DND-41 (cell line): ENCODE data around the gene NEUROD4.

Source experiments
- ATAC-seq: fragments of 200-7000 bp; cut with Tn5 transposase; 3 replicates; pipeline ENCODE4 v1.9.1; 2021; ENCODE audit warnings: low read depth; ENCODE audit not compliant: insufficient read depth
- DNase-seq: peaks from one replicate; pipeline ENCODE4 v3.0.0-alpha.2; 2020
- H2AFZ ChIP-seq: 2 replicates; pipeline ENCODE4 v1.6.0; 2012; ENCODE audit warnings: low read depth, low read length
- H3K27ac ChIP-seq: 2 replicates; pipeline ENCODE4 v1.5.1; 2012; ENCODE audit warnings: low read length, inconsistent platforms
- H3K27me3 ChIP-seq: fragments of 200-600 bp; sonication (generic); 2 replicates; pipeline ENCODE4 v1.6.0; 2012; ENCODE audit warnings: low read length, mild to moderate bottlenecking, inconsistent platforms; ENCODE audit not compliant: insufficient read depth, poor library complexity
- H3K36me3 ChIP-seq: 2 replicates; pipeline ENCODE4 v1.5.1; 2012; ENCODE audit warnings: low read length, inconsistent platforms; ENCODE audit not compliant: insufficient read depth
- H3K4me1 ChIP-seq: 2 replicates; pipeline ENCODE4 v1.5.1; 2012; ENCODE audit warnings: mild to moderate bottlenecking, low read length; ENCODE audit not compliant: insufficient read depth
- H3K4me2 ChIP-seq: 2 replicates; pipeline ENCODE4 v1.6.0; 2012; ENCODE audit warnings: mild to moderate bottlenecking, moderate library complexity, low read length, inconsistent platforms; ENCODE audit not compliant: insufficient read depth
- H3K4me3 ChIP-seq, 2 experiments: fragments of 200-600 bp in 1 of 2; shearing (Covaris generic) in 1 of 2; 2 replicates each; pipeline ENCODE4 v1.5.1; 2012 to 2016; ENCODE audit warnings: inconsistent platforms in 2 of 2, low read length in 2 of 2, mild to moderate bottlenecking in 2 of 2, low read depth in 1 of 2, moderate library complexity in 1 of 2
- H3K79me2 ChIP-seq: 2 replicates; pipeline ENCODE4 v1.6.0; 2012; ENCODE audit warnings: low read length, inconsistent platforms; ENCODE audit not compliant: insufficient read depth
- H3K9ac ChIP-seq: 2 replicates; pipeline ENCODE4 v1.6.0; 2012; ENCODE audit warnings: low read depth, mild to moderate bottlenecking, inconsistent platforms, low read length, moderate library complexity
- H3K9me3 ChIP-seq: 2 replicates; pipeline ENCODE4 v1.5.1; 2012; ENCODE audit warnings: low read length, moderate library complexity, mild to moderate bottlenecking, inconsistent platforms; ENCODE audit not compliant: insufficient read depth, severe bottlenecking
- H4K20me1 ChIP-seq: 2 replicates; pipeline ENCODE4 v1.6.0; 2012; ENCODE audit warnings: low read length; ENCODE audit not compliant: insufficient read depth
- EZH2 ChIP-seq: IDR thresholded peaks from 3 replicates; pipeline ENCODE4 v1.6.1; 2012; ENCODE audit warnings: borderline replicate concordance, low read depth, mild to moderate bottlenecking, moderate library complexity, low read length, inconsistent platforms; ENCODE audit not compliant: severe bottlenecking
- TF ChIP-seq, protein P1 (sequence below): IDR thresholded peaks from 2 replicates; pipeline ENCODE4 v1.5.1; 2012; ENCODE audit warnings: borderline replicate concordance, low read length, moderate library complexity, mild to moderate bottlenecking; ENCODE audit not compliant: poor library complexity, severe bottlenecking; ENCODE audit errors: extremely low read depth

NEUROD4 gene

DNA sequence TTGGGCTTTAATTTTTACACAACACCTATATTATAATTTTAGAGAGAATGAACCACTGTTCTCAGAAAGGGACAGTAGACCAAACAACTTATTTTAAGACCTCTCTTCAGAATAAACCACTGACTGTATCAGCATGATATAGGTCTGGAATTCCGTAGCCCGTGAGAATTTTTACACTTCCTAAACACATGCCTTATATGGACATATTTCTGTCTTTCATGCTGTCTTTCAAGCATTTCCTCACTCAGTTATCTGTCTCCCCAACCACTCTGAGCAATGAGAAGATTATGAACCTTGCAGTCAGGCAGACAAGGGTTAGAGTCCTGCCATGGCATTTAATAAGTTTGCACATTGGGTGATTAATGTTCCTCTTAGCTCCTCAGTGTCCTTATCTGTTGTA is 17.4 kb upstream of the NEUROD4 start:
- no peaks in the 10 kb centered on the region for H3K36me3 ChIP-seq
- H3K9me3 ChIP-seq = no peaks in the 10 kb centered on the region
- H3K4me2 ChIP-seq = no peak overlapping the region
- no peak overlapping the region for H3K4me3 ChIP-seq
- H4K20me1 ChIP-seq = no peaks in the 10 kb centered on the region
- H3K79me2 ChIP-seq = no peaks in the 10 kb centered on the region
- DNase-seq = no peak
- ATAC-seq = no peak
- no peak for TF ChIP-seq EZH2
- TF ChIP-seq, protein P1, sequence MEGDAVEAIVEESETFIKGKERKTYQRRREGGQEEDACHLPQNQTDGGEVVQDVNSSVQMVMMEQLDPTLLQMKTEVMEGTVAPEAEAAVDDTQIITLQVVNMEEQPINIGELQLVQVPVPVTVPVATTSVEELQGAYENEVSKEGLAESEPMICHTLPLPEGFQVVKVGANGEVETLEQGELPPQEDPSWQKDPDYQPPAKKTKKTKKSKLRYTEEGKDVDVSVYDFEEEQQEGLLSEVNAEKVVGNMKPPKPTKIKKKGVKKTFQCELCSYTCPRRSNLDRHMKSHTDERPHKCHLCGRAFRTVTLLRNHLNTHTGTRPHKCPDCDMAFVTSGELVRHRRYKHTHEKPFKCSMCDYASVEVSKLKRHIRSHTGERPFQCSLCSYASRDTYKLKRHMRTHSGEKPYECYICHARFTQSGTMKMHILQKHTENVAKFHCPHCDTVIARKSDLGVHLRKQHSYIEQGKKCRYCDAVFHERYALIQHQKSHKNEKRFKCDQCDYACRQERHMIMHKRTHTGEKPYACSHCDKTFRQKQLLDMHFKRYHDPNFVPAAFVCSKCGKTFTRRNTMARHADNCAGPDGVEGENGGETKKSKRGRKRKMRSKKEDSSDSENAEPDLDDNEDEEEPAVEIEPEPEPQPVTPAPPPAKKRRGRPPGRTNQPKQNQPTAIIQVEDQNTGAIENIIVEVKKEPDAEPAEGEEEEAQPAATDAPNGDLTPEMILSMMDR = no peak
- no peaks in the 10 kb centered on the region for H3K27me3 ChIP-seq
- no peak overlapping the region for H3K27ac ChIP-seq
- H3K4me1 ChIP-seq = no peaks in the 10 kb centered on the region
- H3K9ac ChIP-seq = no peak overlapping the region
- no peak overlapping the region for H2AFZ ChIP-seq

DNA sequence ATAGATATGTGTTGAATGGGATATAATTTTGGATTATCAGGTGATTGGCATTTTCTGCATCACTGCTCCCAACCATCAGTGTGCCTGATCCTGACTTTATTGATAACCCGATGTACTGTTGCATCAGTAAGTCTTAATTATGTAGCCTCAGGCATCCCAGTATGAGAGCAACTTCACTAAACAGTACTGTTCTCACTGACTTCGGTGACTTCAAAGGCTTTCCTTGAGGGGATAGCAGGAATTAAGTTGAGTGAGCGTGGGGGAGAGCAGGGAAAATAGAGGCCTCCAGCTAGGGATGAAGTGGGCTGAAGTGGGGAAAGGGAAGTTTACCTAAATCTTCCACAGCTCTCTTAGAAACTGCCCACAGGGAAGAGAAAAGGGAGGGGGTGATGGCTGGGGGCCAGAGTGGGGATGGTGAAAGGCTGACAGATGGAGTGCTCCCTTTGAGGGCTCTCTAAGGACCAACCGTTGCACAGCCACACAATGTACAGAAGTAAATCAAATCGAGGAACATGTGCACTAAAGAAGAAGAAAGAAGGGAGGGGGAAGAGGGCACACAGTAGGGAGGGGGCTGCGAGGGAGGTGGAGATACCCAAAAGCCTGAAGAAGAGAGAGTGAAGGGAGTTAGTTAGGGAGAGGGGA is 10.7 kb upstream of the NEUROD4 start:
- no peak for DNase-seq
- Histone ChIP-seq H3K9me3 (peaks cover 7% of the 10 kb centered on the region), H3K9ac (no peak overlapping the region)

DNA sequence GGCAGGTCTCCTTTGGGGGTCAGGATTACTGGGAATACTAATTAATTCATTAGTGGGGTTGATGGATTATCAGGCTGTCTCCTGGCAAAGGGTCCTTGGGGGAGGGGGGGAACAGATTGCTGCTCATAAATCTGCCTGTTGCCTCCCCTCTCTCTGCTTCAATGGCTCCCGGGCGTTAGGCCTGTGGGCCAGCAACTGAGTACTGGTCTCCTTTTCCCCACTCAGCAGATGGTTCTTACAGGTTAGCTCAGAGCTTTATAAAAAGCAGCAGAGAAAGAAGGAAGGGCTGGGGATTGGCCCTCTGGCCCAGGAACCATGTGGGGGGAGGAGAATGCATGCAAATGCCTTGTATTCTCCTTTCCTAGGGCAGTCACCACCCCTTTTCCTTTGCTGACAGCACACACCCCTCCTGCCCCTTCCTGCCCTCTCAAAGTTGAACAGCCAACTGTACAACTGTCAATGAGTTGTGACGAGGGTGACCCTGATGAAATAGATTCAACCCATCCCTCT is 2.3 kb upstream of the NEUROD4 start:
- H3K4me3 ChIP-seq = no peak overlapping the region
- no peak for DNase-seq
- no peaks in the 10 kb centered on the region for H3K36me3 ChIP-seq
- no peak overlapping the region for H2AFZ ChIP-seq
- H4K20me1 ChIP-seq = no peaks in the 10 kb centered on the region; the same call in 1 of the 2 replicates
- no peaks in the 10 kb centered on the region for H3K4me1 ChIP-seq
- no peaks in the 10 kb centered on the region for H3K79me2 ChIP-seq
- no peak overlapping the region for H3K4me2 ChIP-seq
- no peak for ATAC-seq
- peaks cover 27% of the 10 kb centered on the region for H3K27me3 ChIP-seq
- H3K9me3 ChIP-seq = peaks cover 7% of the 10 kb centered on the region
- no peak for TF ChIP-seq EZH2
- TF ChIP-seq, protein P1 = no peak
- H3K9ac ChIP-seq = no peak overlapping the region
- no peak overlapping the region for H3K27ac ChIP-seq

More for the DNA sequence above, 10.7 kb upstream of the NEUROD4 start:
- Histone ChIP-seq H3K36me3 (no peaks in the 10 kb centered on the region), H3K79me2 (no peaks in the 10 kb centered on the region), H3K4me2 (no peak overlapping the region), H3K4me1 (no peaks in the 10 kb centered on the region), H4K20me1 (no peaks in the 10 kb centered on the region), H2AFZ (no peak overlapping the region), H3K4me3 (no peak overlapping the region), H3K27ac (no peak overlapping the region), H3K27me3 (no peaks in the 10 kb centered on the region)
- TF ChIP-seq EZH2 = no peak
- TF ChIP-seq, protein P1 = no peak
- ATAC-seq = no peak

DNA sequence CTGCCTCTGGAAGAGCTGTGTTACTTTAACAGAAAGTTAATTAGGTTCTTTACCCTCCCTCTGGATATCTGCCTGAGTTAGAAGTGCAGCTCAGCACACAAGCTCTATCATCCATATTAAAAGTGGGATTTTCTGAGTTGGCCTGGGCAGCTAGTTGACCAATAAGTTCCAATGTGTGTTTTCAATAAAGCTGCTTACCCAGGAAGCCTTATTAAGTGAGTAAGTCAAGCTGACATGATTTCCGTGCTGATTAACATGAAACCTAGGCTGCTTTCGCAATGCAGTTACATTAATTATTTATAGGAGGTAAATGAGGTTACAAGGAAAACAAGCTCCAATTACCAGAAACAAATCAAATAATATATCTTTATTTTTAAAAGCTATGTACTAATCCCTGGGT is 4.8 kb downstream of the NEUROD4 start:
- peaks cover 47% of the 10 kb centered on the region for H3K27me3 ChIP-seq
- no peaks in the 10 kb centered on the region for H3K36me3 ChIP-seq
- no peaks in the 10 kb centered on the region for H3K79me2 ChIP-seq
- H2AFZ ChIP-seq = no peak overlapping the region
- no peaks in the 10 kb centered on the region for H3K4me1 ChIP-seq
- H3K27ac ChIP-seq = no peak overlapping the region
- H3K4me2 ChIP-seq = no peak overlapping the region
- DNase-seq (no peak), ATAC-seq (no peak)
- no peaks in the 10 kb centered on the region; the same call in 1 of the 2 replicates for H4K20me1 ChIP-seq
- TF ChIP-seq, protein P1 = no peak
- no peak for TF ChIP-seq EZH2
- no peak overlapping the region for H3K9ac ChIP-seq
- no peak overlapping the region for H3K4me3 ChIP-seq
- H3K9me3 ChIP-seq = no peaks in the 10 kb centered on the region
